SK-N-SH (cell line): ENCODE results near the gene GGACT. TPM values are rescaled to one million over a fixed set of nuclear protein-coding genes. Genes with fewer than 3 reads are reported as not detected.

Experiments
- CTCF ChIA-PET: fragments of 300-600, 350-600 bp; formaldehyde crosslinking; extraction: SDS; loops from one replicate; lab custom pipeline; 2021; lab: Yijun Ruan, JAX
- POLR2A ChIA-PET: fragments of 350-600 bp; sonication (Branson Sonifier 250); formaldehyde crosslinking; extraction: SDS; loops from one replicate; lab custom pipeline; 2020; ENCODE audit warnings: antibody characterized with exemption, inconsistent platforms; lab: Yijun Ruan, JAX
- DNase-seq: peaks from one replicate; pipeline ENCODE4 v3.0.0; 2012
- H2AFZ ChIP-seq: fragments of 200-600 bp; sonication (generic); 2 replicates; pipeline ENCODE4 v1.8.1; 2016; ENCODE audit warnings: antibody characterized with exemption, mild to moderate bottlenecking, low read depth
- H3F3A ChIP-seq: fragments of 200-600 bp; sonication (generic); replicated peaks from 2 replicates; pipeline ENCODE3; 2016; ENCODE audit warnings: antibody characterized with exemption, mild to moderate bottlenecking; ENCODE audit not compliant: insufficient read depth
- H3K27ac ChIP-seq, 2 experiments: fragments of 200-500 bp in 1 of 2; fragments of 200-600 bp in 1 of 2; sonication (Bioruptor generic) in 1 of 2; sonication (generic), shearing (Covaris generic) in 1 of 2; 2 replicates each; pipeline versions ENCODE4 v1.5.1 to v1.6.1; 2014 to 2016; ENCODE audit warnings: low read depth in 2 of 2, inconsistent platforms in 1 of 2, low read length in 1 of 2, mild to moderate bottlenecking in 1 of 2, mixed read lengths in 1 of 2
- H3K27me3 ChIP-seq: fragments of 200-600 bp; sonication (generic), shearing (Covaris generic); 2 replicates; pipeline ENCODE4 v1.6.1; 2016; ENCODE audit warnings: mixed run types; ENCODE audit not compliant: insufficient read depth
- H3K36me3 ChIP-seq, 2 experiments: fragments of 200-500 bp in 1 of 2; fragments of 200-600 bp in 1 of 2; sonication (Bioruptor generic) in 1 of 2; sonication (generic) in 1 of 2; replicated peaks in 1 of 2; 2 replicates each; pipeline versions ENCODE3 to v1.5.1; 2014 to 2016; ENCODE audit warnings: low read length in 1 of 2, mild to moderate bottlenecking in 1 of 2; ENCODE audit not compliant: insufficient read depth in 2 of 2, control insufficient read depth in 1 of 2
- H3K4me1 ChIP-seq, 2 experiments: fragments of 200-500 bp in 1 of 2; fragments of 200-600 bp in 1 of 2; sonication (Bioruptor generic) in 1 of 2; sonication (generic), shearing (Covaris generic) in 1 of 2; 2 replicates each; pipeline versions ENCODE4 v1.5.1 to v1.6.1; 2014 to 2016; ENCODE audit warnings: low read depth in 1 of 2, low read length in 1 of 2, mixed run types in 1 of 2; ENCODE audit not compliant: insufficient read depth in 2 of 2, control insufficient read depth in 1 of 2
- H3K4me2 ChIP-seq: fragments of 200-600 bp; sonication (generic), shearing (Covaris generic); 2 replicates; pipeline ENCODE4 v1.6.1; 2017; ENCODE audit warnings: mixed run types
- H3K4me3 ChIP-seq, 2 experiments: fragments of 200-500 bp in 1 of 2; fragments of 200-600 bp in 1 of 2; sonication (Bioruptor generic) in 1 of 2; sonication (generic), shearing (Covaris generic) in 1 of 2; 2 replicates each; pipeline versions ENCODE4 v1.5.1 to v1.8.1; 2014 to 2016; ENCODE audit warnings: low read depth in 2 of 2, inconsistent platforms in 1 of 2, low read length in 1 of 2, mild to moderate bottlenecking in 1 of 2, mixed read lengths in 1 of 2, moderate library complexity in 1 of 2
- H3K79me2 ChIP-seq: fragments of 200-600 bp; sonication (generic); 2 replicates; pipeline ENCODE4 v1.8.1; 2017; ENCODE audit warnings: mild to moderate bottlenecking; ENCODE audit not compliant: insufficient read depth
- H3K9ac ChIP-seq: fragments of 200-600 bp; sonication (generic); 2 replicates; pipeline ENCODE4 v1.6.1; 2017; ENCODE audit warnings: mixed run types
- H3K9me2 ChIP-seq: fragments of 200-600 bp; sonication (generic); 2 replicates; pipeline ENCODE4 v1.6.1; 2017; ENCODE audit warnings: mixed run types
- H3K9me3 ChIP-seq: fragments of 200-600 bp; sonication (generic); 2 replicates; pipeline ENCODE4 v1.6.1; 2017; ENCODE audit warnings: mixed run types, mild to moderate bottlenecking, moderate library complexity
- H4K20me1 ChIP-seq: fragments of 200-600 bp; sonication (generic); 2 replicates; pipeline ENCODE4 v1.6.1; 2017; ENCODE audit warnings: mild to moderate bottlenecking, mixed run types; ENCODE audit not compliant: insufficient read depth
- CTCF ChIP-seq: fragments of 200-600 bp; sonication (generic); IDR thresholded peaks from 2 replicates; pipeline ENCODE4 v1.6.1; 2017; ENCODE audit warnings: antibody characterized with exemption, mild to moderate bottlenecking, moderate library complexity
- ELF1 ChIP-seq: IDR thresholded peaks from 2 replicates; pipeline ENCODE4 v1.4.0; 2012
- FOSL2 ChIP-seq: IDR thresholded peaks from 2 replicates; pipeline ENCODE4 v1.4.0; 2012; ENCODE audit warnings: low read depth, mild to moderate bottlenecking, moderate library complexity, borderline replicate concordance
- FOXM1 ChIP-seq: IDR thresholded peaks from 2 replicates; pipeline ENCODE4 v1.4.0; 2012; ENCODE audit warnings: low read depth, mild to moderate bottlenecking
- GABPA ChIP-seq: IDR thresholded peaks from 2 replicates; pipeline ENCODE4 v1.4.0; 2012; ENCODE audit warnings: low read depth, mild to moderate bottlenecking
- IRF3 ChIP-seq: fragments of 150-350 bp; IDR thresholded peaks from 2 replicates; pipeline ENCODE4 v1.6.1; 2016; ENCODE audit warnings: mild to moderate bottlenecking, low read depth, low read length
- JUND ChIP-seq: IDR thresholded peaks from 2 replicates; pipeline ENCODE4 v1.4.0; 2012
- MXI1 ChIP-seq: IDR thresholded peaks from 2 replicates; pipeline ENCODE4 v1.6.1; 2012; ENCODE audit warnings: mild to moderate bottlenecking, low read depth, low read length, improper control_type of control experiment
- NFIC ChIP-seq: IDR thresholded peaks from 2 replicates; pipeline ENCODE4 v1.4.0; 2012; ENCODE audit warnings: borderline replicate concordance
- NRF1 ChIP-seq: IDR thresholded peaks from 2 replicates; pipeline ENCODE4 v1.6.1; 2012; ENCODE audit warnings: low read depth, mild to moderate bottlenecking, low read length
- POLR2AphosphoS5 ChIP-seq: IDR thresholded peaks from 2 replicates; pipeline ENCODE4 v1.6.1; 2012; ENCODE audit warnings: low read depth, low read length
- RAD21 ChIP-seq: IDR thresholded peaks from 2 replicates; pipeline ENCODE4 v1.6.1; 2012; ENCODE audit warnings: mild to moderate bottlenecking, low read length
- RCOR1 ChIP-seq: fragments of 150-350 bp; IDR thresholded peaks from 2 replicates; pipeline ENCODE4 v1.6.1; 2017; ENCODE audit warnings: antibody characterized with exemption, low read length
- RFX5 ChIP-seq: IDR thresholded peaks from 2 replicates; pipeline ENCODE4 v1.6.1; 2012; ENCODE audit warnings: mild to moderate bottlenecking, improper control_type of control experiment, low read length
- RXRA ChIP-seq: IDR thresholded peaks from 2 replicates; pipeline ENCODE4 v1.4.0; 2012; ENCODE audit warnings: low read depth, mild to moderate bottlenecking, borderline replicate concordance
- SIN3A ChIP-seq: IDR thresholded peaks from 2 replicates; pipeline ENCODE4 v1.6.1; 2012; ENCODE audit warnings: low read depth, mild to moderate bottlenecking, low read length, moderate library complexity, borderline replicate concordance
- SMC3 ChIP-seq: IDR thresholded peaks from 2 replicates; pipeline ENCODE4 v1.6.1; 2012; ENCODE audit warnings: low read depth, low read length, improper control_type of control experiment
- TCF12 ChIP-seq: IDR thresholded peaks from 2 replicates; pipeline ENCODE4 v1.4.0; 2012
- TEAD4 ChIP-seq: IDR thresholded peaks from 2 replicates; pipeline ENCODE4 v1.4.0; 2012; ENCODE audit warnings: mild to moderate bottlenecking, borderline replicate concordance; ENCODE audit not compliant: insufficient read depth
- WGBS: methylation state at CpG from one replicate; pipeline ENCODE4 v1.1.6; 2017; ENCODE audit warnings: low lambda C conversion rate; 5-methylcytosine and 5-hydroxymethylcytosine counted together
- polyA plus RNA-seq, 3 experiments: library from polyadenylated mRNA; depleted of rRNA; stranded (reverse); fragments of >200 nt; gene quantifications; 2 replicates each; pipeline ENCODE4 v1.2.3, GENCODE V29; 2012
- TF ChIP-seq, protein P1 (sequence below): fragments of 150-350 bp; IDR thresholded peaks from 2 replicates; pipeline ENCODE4 v1.6.1; 2017; ENCODE audit warnings: antibody characterized with exemption, low read length, low read depth, borderline replicate concordance
- TF ChIP-seq, protein P2 (sequence below): IDR thresholded peaks from 2 replicates; pipeline ENCODE4 v1.4.0; 2012; ENCODE audit warnings: low read depth, borderline replicate concordance

GGACT gene
- polyA plus RNA-seq, 1 of the 3 experiments (the other 2 are of a cell fraction): 7.1 TPM

DNA sequence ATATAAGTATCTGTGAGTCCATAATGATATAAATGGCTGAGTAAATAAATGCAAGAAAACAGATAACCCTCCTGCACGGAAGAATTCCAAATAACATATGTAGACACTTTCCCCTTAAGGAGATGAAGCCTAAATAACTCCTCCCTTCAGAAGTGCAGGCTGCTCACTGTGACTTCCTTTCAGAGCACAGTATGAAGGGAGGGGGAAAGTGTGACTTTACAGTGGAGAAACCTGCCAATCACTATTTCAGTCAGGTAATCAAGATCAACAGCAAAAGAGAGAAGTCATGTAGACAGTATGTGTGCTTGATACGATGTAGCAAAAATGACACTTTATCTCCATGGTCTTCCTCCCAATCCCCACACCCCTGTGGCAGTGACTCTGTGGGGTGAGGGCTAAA is 7.1 kb downstream of the GGACT start:
- Histone ChIP-seq H3K9me2 (no peaks in the 10 kb centered on the region), H3K9ac (no peak overlapping the region), H3K4me2 (no peak overlapping the region), H3K27ac (no peak overlapping the region), H2AFZ (no peak overlapping the region), H4K20me1 (no peaks in the 10 kb centered on the region), H3K4me3 (no peak overlapping the region), H3K27me3 (no peaks in the 10 kb centered on the region), H3K9me3 (no peaks in the 10 kb centered on the region), H3K36me3 (peaks cover 0 to 6% of the 10 kb centered on the region in 2 experiments), H3K4me1 (no peaks in the 10 kb centered on the region), H3K79me2 (no peaks in the 10 kb centered on the region), H3F3A (no peaks in the 10 kb centered on the region)
- ChIA-PET POLR2A (no interaction called here), CTCF (no interaction called here)
- WGBS: 83% methylated on average over 2 of the region's 2 CpGs
- no peak for DNase-seq
- TF ChIP-seq, protein P1, sequence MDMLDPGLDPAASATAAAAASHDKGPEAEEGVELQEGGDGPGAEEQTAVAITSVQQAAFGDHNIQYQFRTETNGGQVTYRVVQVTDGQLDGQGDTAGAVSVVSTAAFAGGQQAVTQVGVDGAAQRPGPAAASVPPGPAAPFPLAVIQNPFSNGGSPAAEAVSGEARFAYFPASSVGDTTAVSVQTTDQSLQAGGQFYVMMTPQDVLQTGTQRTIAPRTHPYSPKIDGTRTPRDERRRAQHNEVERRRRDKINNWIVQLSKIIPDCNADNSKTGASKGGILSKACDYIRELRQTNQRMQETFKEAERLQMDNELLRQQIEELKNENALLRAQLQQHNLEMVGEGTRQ: no peak
- no peak for TF ChIP-seq JUND
- TF ChIP-seq TEAD4: no peak
- no peak for TF ChIP-seq RAD21
- no peak for TF ChIP-seq NFIC
- TF ChIP-seq RXRA: no peak
- no peak for TF ChIP-seq CTCF
- TF ChIP-seq POLR2AphosphoS5: no peak
- TF ChIP-seq GABPA: no peak
- TF ChIP-seq RFX5: no peak
- TF ChIP-seq SMC3: no peak
- TF ChIP-seq MXI1: no peak
- no peak for TF ChIP-seq ELF1
- no peak for TF ChIP-seq IRF3

- Histone ChIP-seq H3K36me3 (peaks cover 0 to 6% of the 10 kb centered on the region in 2 experiments), H3F3A (no peaks in the 10 kb centered on the region), H4K20me1 (no peaks in the 10 kb centered on the region), H3K4me1 (no peaks in the 10 kb centered on the region), H3K9me3 (no peaks in the 10 kb centered on the region), H3K79me2 (no peaks in the 10 kb centered on the region), H3K9me2 (no peaks in the 10 kb centered on the region), H3K27me3 (no peaks in the 10 kb centered on the region), H3K27ac (no peak overlapping the region), H3K9ac (no peak overlapping the region), H2AFZ (no peak overlapping the region), H3K4me3 (no peak overlapping the region), H3K4me2 (no peak overlapping the region)
- TF ChIP-seq NFIC (no peak), ELF1 (no peak), FOXM1 (no peak), FOSL2 (no peak), RCOR1 (no peak), TCF12 (no peak), NRF1 (no peak), IRF3 (no peak), RFX5 (no peak), SIN3A (no peak)
- TF ChIP-seq, protein P2, sequence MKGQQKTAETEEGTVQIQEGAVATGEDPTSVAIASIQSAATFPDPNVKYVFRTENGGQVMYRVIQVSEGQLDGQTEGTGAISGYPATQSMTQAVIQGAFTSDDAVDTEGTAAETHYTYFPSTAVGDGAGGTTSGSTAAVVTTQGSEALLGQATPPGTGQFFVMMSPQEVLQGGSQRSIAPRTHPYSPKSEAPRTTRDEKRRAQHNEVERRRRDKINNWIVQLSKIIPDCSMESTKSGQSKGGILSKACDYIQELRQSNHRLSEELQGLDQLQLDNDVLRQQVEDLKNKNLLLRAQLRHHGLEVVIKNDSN: no peak
- no peak for DNase-seq
- CTCF ChIA-PET: no interaction called here
- WGBS: 81% methylated on average over 4 of the region's 4 CpGs
- POLR2A ChIA-PET: no interaction called here
Observed at GRCh38 chr13:100581030-100581429, 7.6 kb downstream of the GGACT start.
